Epidermal melanocyte (primary cell): ENCODE results near the gene MERTK.
A peak's percentile ranks its signal among the peaks of the same experiment; 100 is the strongest.
"Not testable (repeated sequence)": the region's sequence is repeated elsewhere in the genome, so short reads cannot be mapped to it uniquely, and the experiment has no call there.

Source experiments
- DNase-seq: peaks from one replicate; pipeline ENCODE4 v3.0.0; 2011; ENCODE audit warnings: low spot score; ENCODE audit not compliant: insufficient read length

Gene MERTK

GRCh38 chr2:111897924-111898702 is at the start of gene MERTK:
TSS of gene MERTK (plus strand) at chr2:111898607. CDS start at chr2:111898736, 129 bp downstream.
- DNase-seq, result peak; percentile 49

- not testable (repeated sequence) for DNase-seq
Measured at GRCh38 chr2:111850646-111851045, 47.8 kb upstream of the MERTK start.

- DNase-seq, result not testable (repeated sequence)
Measured at GRCh38 chr2:111852544-111852943, 45.9 kb upstream of the MERTK start.

- not testable (repeated sequence) for DNase-seq
Measured at GRCh38 chr2:111860005-111860404, 38.4 kb upstream of the MERTK start.

GRCh38 chr2:111865124-111865523 is 33.3 kb upstream of the MERTK start:
- not testable (repeated sequence) for DNase-seq

GRCh38 chr2:111872806-111873205 is 25.6 kb upstream of the MERTK start:
- DNase-seq, result not testable (repeated sequence)

- peak; percentile 67 for DNase-seq
Measured at GRCh38 chr2:111883661-111884591, 14.5 kb upstream of the MERTK start, which contains the start of gene ANAPC1. TSS of gene ANAPC1 (minus strand) at chr2:111884193. CDS start at chr2:111880825, 3,368 bp downstream.

GRCh38 chr2:111884592-111884964 is 13.8 kb upstream of the MERTK start:
- no peak for DNase-seq

GRCh38 chr2:111896024-111896423 is 2.4 kb upstream of the MERTK start:
- DNase-seq, result no peak

GRCh38 chr2:111896576-111896975 is 1.8 kb upstream of the MERTK start:
- DNase-seq, result no peak

- no peak for DNase-seq
Measured at GRCh38 chr2:111897630-111897923, 830 bp upstream of the MERTK start.

- DNase-seq, result no peak
Measured at GRCh38 chr2:111898703-111899514, 502 bp downstream of the MERTK start.

GRCh38 chr2:111900859-111901258 is 2.5 kb downstream of the MERTK start:
- DNase-seq, result no peak

- no peak for DNase-seq
Measured at GRCh38 chr2:111903516-111903915, 5.1 kb downstream of the MERTK start.

GRCh38 chr2:111903930-111904439 is 5.6 kb downstream of the MERTK start:
- no peak for DNase-seq

GRCh38 chr2:111904726-111905474 is 6.5 kb downstream of the MERTK start:
- no peak for DNase-seq

GRCh38 chr2:111905475-111905869 is 7.1 kb downstream of the MERTK start:
- not testable (repeated sequence) for DNase-seq

- DNase-seq, result peak; percentile 59
Measured at GRCh38 chr2:111905990-111906735, 7.8 kb downstream of the MERTK start.

GRCh38 chr2:111908578-111908977 is 10.2 kb downstream of the MERTK start:
- no peak for DNase-seq

- no peak for DNase-seq
Measured at GRCh38 chr2:111909079-111909478, 10.7 kb downstream of the MERTK start.
